Measurements from ENCODE around the gene CERKL. TPM values are rescaled to one million over a fixed set of nuclear protein-coding genes. Genes with fewer than 3 reads are reported as not detected.

CERKL gene
- total RNA-seq, 1 donor from 2014 or later, result 0.18 TPM

DNA sequence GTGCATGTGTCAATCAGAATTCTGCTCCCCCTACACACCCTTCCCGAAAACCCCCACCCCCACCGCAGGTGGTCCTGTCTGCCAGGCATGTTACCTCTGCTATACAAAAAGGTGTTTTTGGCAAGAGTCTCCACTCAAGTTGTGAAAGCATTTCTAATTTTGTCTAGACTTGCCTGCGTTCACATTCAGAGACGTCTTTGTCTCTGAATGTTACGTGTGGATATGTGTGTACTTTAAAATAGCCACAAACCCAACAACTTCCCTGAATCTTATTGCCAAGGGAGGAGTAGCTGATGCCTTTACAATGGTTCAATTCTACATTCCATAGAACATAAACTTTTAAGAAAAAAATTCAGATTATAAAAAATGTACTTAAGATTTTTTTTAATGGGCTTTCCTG, 133.1 kb downstream of the CERKL start:
- TF ChIP-seq, protein P1, sequence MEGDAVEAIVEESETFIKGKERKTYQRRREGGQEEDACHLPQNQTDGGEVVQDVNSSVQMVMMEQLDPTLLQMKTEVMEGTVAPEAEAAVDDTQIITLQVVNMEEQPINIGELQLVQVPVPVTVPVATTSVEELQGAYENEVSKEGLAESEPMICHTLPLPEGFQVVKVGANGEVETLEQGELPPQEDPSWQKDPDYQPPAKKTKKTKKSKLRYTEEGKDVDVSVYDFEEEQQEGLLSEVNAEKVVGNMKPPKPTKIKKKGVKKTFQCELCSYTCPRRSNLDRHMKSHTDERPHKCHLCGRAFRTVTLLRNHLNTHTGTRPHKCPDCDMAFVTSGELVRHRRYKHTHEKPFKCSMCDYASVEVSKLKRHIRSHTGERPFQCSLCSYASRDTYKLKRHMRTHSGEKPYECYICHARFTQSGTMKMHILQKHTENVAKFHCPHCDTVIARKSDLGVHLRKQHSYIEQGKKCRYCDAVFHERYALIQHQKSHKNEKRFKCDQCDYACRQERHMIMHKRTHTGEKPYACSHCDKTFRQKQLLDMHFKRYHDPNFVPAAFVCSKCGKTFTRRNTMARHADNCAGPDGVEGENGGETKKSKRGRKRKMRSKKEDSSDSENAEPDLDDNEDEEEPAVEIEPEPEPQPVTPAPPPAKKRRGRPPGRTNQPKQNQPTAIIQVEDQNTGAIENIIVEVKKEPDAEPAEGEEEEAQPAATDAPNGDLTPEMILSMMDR (IDR thresholded peaks at IDR 0.05), result no peak
- CTCF ChIA-PET, result no interaction called here
- no peaks in the 10 kb centered on the region for H3K27me3 Mint-ChIP-seq
- H3K4me1 Mint-ChIP-seq, result no peaks in the 10 kb centered on the region
- H3K9me3 Mint-ChIP-seq, result no peaks in the 10 kb centered on the region
- H3K36me3 Mint-ChIP-seq (ENCODE audit: low read depth), result peaks cover 78% of the 10 kb centered on the region
- ATAC-seq (ENCODE audit: low read depth) (no peak), DNase-seq (no peak)
- POLR2A ChIA-PET, result no interaction called here
- no peak overlapping the region for H3K27ac Mint-ChIP-seq
- intact Hi-C loops (cut with micrococcal nuclease), result no loop called here
- H3K4me3 Mint-ChIP-seq, result no peak overlapping the region

- Mint-ChIP-seq H3K9me3 (no peaks in the 10 kb centered on the region), H3K4me3 (no peak overlapping the region), H3K4me1 (peaks cover 6% of the 10 kb centered on the region), H3K27me3 (no peaks in the 10 kb centered on the region), H3K27ac (peak overlapping the region; percentile 0), H3K36me3 (ENCODE audit: low read depth) (peaks cover 80% of the 10 kb centered on the region)
- POLR2A ChIA-PET, result no interaction called here
- CTCF ChIA-PET, result no interaction called here
- DNase-seq (no peak), ATAC-seq (ENCODE audit: low read depth) (no peak)
- intact Hi-C loops (cut with micrococcal nuclease), result no loop called here
- TF ChIP-seq, protein P1 (IDR thresholded peaks at IDR 0.05), result no peak
These were observed 136.7 kb downstream of the CERKL start for GRCh38 chr2:181520253-181520652.

- Mint-ChIP-seq H3K9me3 (no peaks in the 10 kb centered on the region), H3K27ac (peak overlapping the region; percentile 55), H3K36me3 (ENCODE audit: low read depth) (peaks cover 85% of the 10 kb centered on the region), H3K27me3 (no peaks in the 10 kb centered on the region), H3K4me3 (no peak overlapping the region), H3K4me1 (peaks cover 6% of the 10 kb centered on the region)
- ChIA-PET POLR2A (interaction anchor here (0.6 to 1.1 kb wide), 2 partner anchors 16 to 37 kb away, joined by 3 to 5 read pairs; no protein-coding TSS in a partner anchor), CTCF (interaction anchor here (0.5 to 1.6 kb wide), 4 partner anchors 12 to 413 kb away, joined by 3 read pairs; no protein-coding TSS in a partner anchor)
- DNase-seq, result no peak
- TF ChIP-seq, protein P1 (IDR thresholded peaks at IDR 0.05), result no peak
- intact Hi-C loops (cut with micrococcal nuclease), result no loop called here
- ATAC-seq (ENCODE audit: low read depth), result no peak
These were observed 139.1 kb downstream of the CERKL start for GRCh38 chr2:181517685-181518301.

DNA sequence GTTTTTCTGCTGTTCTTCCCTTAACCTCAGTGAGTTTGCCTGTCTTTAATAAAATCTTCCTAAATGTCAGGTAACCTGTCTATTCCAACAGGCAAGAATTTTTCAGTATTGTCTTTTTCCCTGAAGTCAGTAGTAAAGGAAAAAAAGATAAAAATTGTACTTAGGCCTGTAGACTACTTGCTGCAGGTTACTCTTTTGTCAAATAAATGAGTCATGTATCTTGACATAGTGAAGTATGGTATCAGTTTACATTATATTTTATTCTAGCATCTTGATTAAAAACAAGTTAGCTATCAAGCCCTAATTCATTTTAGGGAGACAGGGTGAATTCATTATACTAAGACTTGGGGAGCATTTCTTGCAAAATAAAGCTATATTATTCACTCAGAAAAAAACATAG, 139.9 kb downstream of the CERKL start:
- TF ChIP-seq, protein P1 (IDR thresholded peaks at IDR 0.05), result no peak
- intact Hi-C loops (cut with micrococcal nuclease), result no loop called here
- peaks cover 85% of the 10 kb centered on the region for H3K36me3 Mint-ChIP-seq (ENCODE audit: low read depth)
- ATAC-seq (ENCODE audit: low read depth) (no peak), DNase-seq (no peak)
- no peaks in the 10 kb centered on the region for H3K27me3 Mint-ChIP-seq
- no peak overlapping the region for H3K27ac Mint-ChIP-seq
- H3K4me3 Mint-ChIP-seq, result no peak overlapping the region
- H3K4me1 Mint-ChIP-seq, result peaks cover 6% of the 10 kb centered on the region
- ChIA-PET POLR2A (no interaction called here), CTCF (interaction anchor here (0.6 to 1.6 kb wide), 4 partner anchors 11 to 413 kb away, joined by 3 read pairs; no protein-coding TSS in a partner anchor)
- no peaks in the 10 kb centered on the region for H3K9me3 Mint-ChIP-seq

GRCh38 chr2:181515719-181516118, 141.2 kb downstream of the CERKL start:
- POLR2A ChIA-PET, result no interaction called here
- Mint-ChIP-seq H3K4me1 (peaks cover 6% of the 10 kb centered on the region), H3K9me3 (no peaks in the 10 kb centered on the region), H3K27me3 (no peaks in the 10 kb centered on the region), H3K27ac (no peak overlapping the region), H3K36me3 (ENCODE audit: low read depth) (peaks cover 90% of the 10 kb centered on the region), H3K4me3 (no peak overlapping the region)
- CTCF ChIA-PET, result interaction anchor here (1.5 kb wide), 1 partner anchor 18 kb away, joined by 3 read pairs; no protein-coding TSS in a partner anchor
- intact Hi-C loops (cut with micrococcal nuclease), result no loop called here
- DNase-seq, result no peak
- no peak for ATAC-seq (ENCODE audit: low read depth)
- TF ChIP-seq, protein P1 (IDR thresholded peaks at IDR 0.05), result no peak
